Liver (tissue), 9 donors: ENCODE data around the gene PHC2. TPM values are rescaled to one million over a fixed set of nuclear protein-coding genes. Genes with fewer than 3 reads are reported as not detected.

ENCODE experiments used
- DNase-seq: peaks from one replicate; pipeline ENCODE4 v3.0.0-alpha.2; 2017; ENCODE audit warnings: low spot score
- H3K27ac ChIP-seq, 2 donors: one replicate each; pipeline ENCODE4 v1.7.0; 2013; ENCODE audit warnings: inconsistent platforms in 2 of 2, low read length in 2 of 2, control low read depth in 1 of 2, low read depth in 1 of 2, mild to moderate bottlenecking in 1 of 2
- H3K27me3 ChIP-seq, 4 donors: one replicate each; pipeline versions ENCODE4 v1.6.1 to v1.7.0; 2013; ENCODE audit warnings: low read length in 3 of 4, inconsistent platforms in 1 of 4, mild to moderate bottlenecking in 1 of 4, moderate library complexity in 1 of 4; ENCODE audit not compliant: control insufficient read depth in 4 of 4, insufficient read depth in 4 of 4
- H3K36me3 ChIP-seq, 4 donors: one replicate each; pipeline versions ENCODE4 v1.6.1 to v1.7.0; 2013; ENCODE audit warnings: low read length in 3 of 4, mild to moderate bottlenecking in 3 of 4, low read depth in 1 of 4, moderate library complexity in 1 of 4; ENCODE audit not compliant: control insufficient read depth in 4 of 4, insufficient read depth in 3 of 4
- H3K4me1 ChIP-seq, 4 donors: one replicate each; pipeline versions ENCODE4 v1.6.1 to v1.7.0; 2013; ENCODE audit warnings: low read length in 3 of 4, mild to moderate bottlenecking in 3 of 4, moderate library complexity in 1 of 4; ENCODE audit not compliant: control insufficient read depth in 4 of 4, insufficient read depth in 4 of 4
- H3K4me3 ChIP-seq, 3 donors: one replicate each; pipeline versions ENCODE4 v1.6.1 to v1.7.0; 2013; ENCODE audit warnings: low read length in 3 of 3, control low read depth in 1 of 3, low read depth in 1 of 3, mild to moderate bottlenecking in 1 of 3
- H3K9ac ChIP-seq, 2 donors: one replicate each; pipeline ENCODE4 v1.7.0; 2013; ENCODE audit warnings: low read length in 2 of 2, mild to moderate bottlenecking in 2 of 2, moderate library complexity in 2 of 2, control low read depth in 1 of 2, low read depth in 1 of 2
- H3K9me3 ChIP-seq, 4 donors: one replicate each; pipeline versions ENCODE4 v1.6.1 to v1.7.0; 2013; ENCODE audit warnings: low read length in 3 of 4; ENCODE audit not compliant: control insufficient read depth in 4 of 4
- EGR1 ChIP-seq, 2 donors: IDR thresholded peaks; 2 replicates each; pipeline ENCODE4 v1.6.1; 2016 to 2018; ENCODE audit warnings: antibody characterized with exemption in 2 of 2, low read depth in 2 of 2
- FOXA1 ChIP-seq: IDR thresholded peaks from 2 replicates; pipeline ENCODE4 v1.6.1; 2016; ENCODE audit warnings: antibody characterized with exemption
- FOXA2 ChIP-seq: IDR thresholded peaks from 2 replicates; pipeline ENCODE4 v1.6.1; 2016; ENCODE audit warnings: antibody characterized with exemption
- GABPA ChIP-seq, 2 donors: IDR thresholded peaks in 1 of 2; conservative IDR thresholded peaks in 1 of 2; 2 replicates each; pipeline ENCODE4 v1.6.1; 2016; ENCODE audit warnings: antibody characterized with exemption in 2 of 2, mild to moderate bottlenecking in 1 of 2, moderate library complexity in 1 of 2
- HNF4A ChIP-seq, 2 donors: conservative IDR thresholded peaks; 2 replicates each; pipeline ENCODE4 v1.6.1; 2016; ENCODE audit warnings: antibody characterized with exemption in 2 of 2, mild to moderate bottlenecking in 2 of 2
- HNF4G ChIP-seq: IDR thresholded peaks from 2 replicates; pipeline ENCODE4 v1.6.1; 2016; ENCODE audit warnings: antibody characterized with exemption
- JUND ChIP-seq, 2 donors: IDR thresholded peaks; 2 replicates each; pipeline ENCODE4 v1.6.1; 2016; ENCODE audit warnings: antibody characterized with exemption in 2 of 2
- NR2F2 ChIP-seq: IDR thresholded peaks from 2 replicates; pipeline ENCODE4 v1.6.1; 2016; ENCODE audit warnings: antibody characterized with exemption
- RAD21 ChIP-seq, 2 donors: IDR thresholded peaks; 2 replicates each; pipeline ENCODE4 v1.6.1; 2016; ENCODE audit warnings: antibody characterized with exemption in 2 of 2, mild to moderate bottlenecking in 2 of 2
- SP1 ChIP-seq: IDR thresholded peaks from 2 replicates; pipeline ENCODE4 v1.6.1; 2018; ENCODE audit warnings: antibody characterized with exemption, mild to moderate bottlenecking
- TAF1 ChIP-seq: conservative IDR thresholded peaks from 2 replicates; pipeline ENCODE4 v1.6.1; 2016; ENCODE audit warnings: antibody characterized with exemption, mild to moderate bottlenecking
- YY1 ChIP-seq: IDR thresholded peaks from 2 replicates; pipeline ENCODE4 v1.6.1; 2016; ENCODE audit warnings: antibody characterized with exemption, mild to moderate bottlenecking
- WGBS: extraction: QIAGEN DNeasy Blood & Tissue Kit; methylation state at CpG from one replicate; pipeline ENCODE4 v1.1.7; 2013; 5-methylcytosine and 5-hydroxymethylcytosine counted together
- polyA plus RNA-seq, 2 donors: library from polyadenylated mRNA; stranded (reverse) in 1 of 2; unstranded in 1 of 2; fragments of 200-250 nt in 1 of 2; fragments of >200 nt in 1 of 2; fragmentation: Nextera tagmentation in 1 of 2; extraction: Ambion mirVana in 1 of 2; gene quantifications; one replicate each; pipeline versions ENCODE4 v1.2.1 to v1.2.3, GENCODE V29; 2013 to 2015
- total RNA-seq, 2 donors: library from RNA; depleted of rRNA; stranded (reverse); fragments of >200 nt; gene quantifications; one replicate each; pipeline ENCODE4 v1.2.3, GENCODE V29; 2014
- TF ChIP-seq, protein P1 (sequence below): fragments of 150-350 bp; IDR thresholded peaks from 2 replicates; pipeline ENCODE4 v1.5.1; 2017; ENCODE audit warnings: improper control_type of control experiment, low read depth, low read length; ENCODE audit not compliant: missing input control
- TF ChIP-seq, protein P2 (sequence below): IDR thresholded peaks from 2 replicates; pipeline ENCODE4 v1.6.1; 2016; ENCODE audit warnings: antibody characterized with exemption, mild to moderate bottlenecking
- TF ChIP-seq, protein P3 (sequence below): IDR thresholded peaks from 2 replicates; pipeline ENCODE4 v1.6.1; 2016; ENCODE audit warnings: antibody characterized with exemption
- donor health status: healthy.
- donor health status: healthy.
- donor health status: healthy.
- donor health status: healthy.
- donor health status: healthy.

The PHC2 gene
- total and polyA plus RNA-seq, 4 donors = 19.1 to 67.8 (median 44.7) TPM

DNA sequence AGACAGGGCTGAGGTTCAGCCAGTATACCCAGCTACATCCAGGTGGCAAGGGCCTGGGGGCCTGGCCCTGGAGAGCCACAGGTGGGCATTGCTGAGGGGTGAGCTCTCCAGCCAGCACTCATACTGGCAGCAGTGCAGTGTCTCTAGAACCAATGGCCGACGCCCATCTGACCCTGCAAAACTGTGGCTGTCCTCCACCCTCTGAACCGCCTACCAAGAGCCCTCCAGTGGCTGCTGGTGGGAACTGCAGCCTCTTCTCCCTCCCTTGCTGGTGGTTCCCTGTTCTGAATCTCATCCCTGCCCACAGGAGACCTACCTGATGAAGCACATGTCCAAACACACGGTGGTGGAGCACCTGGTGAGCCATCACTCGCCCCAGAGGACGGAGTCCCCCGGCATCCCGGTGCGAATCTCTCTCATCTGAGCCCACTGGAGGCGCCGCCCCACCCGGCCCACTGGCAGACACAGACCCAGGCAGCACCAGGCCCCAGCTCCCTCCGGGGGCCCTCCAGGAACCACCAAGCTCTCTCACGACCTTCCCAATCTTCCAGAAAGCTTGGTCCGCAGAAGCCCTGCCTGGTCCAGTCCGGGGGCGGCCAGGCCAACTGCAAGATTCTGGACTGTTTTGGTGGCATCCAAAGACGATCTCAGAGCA, 132.1 kb downstream of the PHC2 start:
- Histone ChIP-seq H3K9me3 (no peaks in the 10 kb centered on the region), H3K27ac (no peak overlapping the region), H3K4me3 (no peak overlapping the region), H3K36me3 (peaks cover 0 to 6% (median 3%) of the 10 kb centered on the region in 4 donors), H3K27me3 (no peaks in the 10 kb centered on the region), H3K4me1 (peaks cover 6 to 30% (median 18%) of the 10 kb centered on the region in 4 donors), H3K9ac (no peak overlapping the region)
- peak; percentile 66 to 88 for TF ChIP-seq RAD21 (IDR thresholded peaks at IDR 0.05)
- TF ChIP-seq, protein P1, sequence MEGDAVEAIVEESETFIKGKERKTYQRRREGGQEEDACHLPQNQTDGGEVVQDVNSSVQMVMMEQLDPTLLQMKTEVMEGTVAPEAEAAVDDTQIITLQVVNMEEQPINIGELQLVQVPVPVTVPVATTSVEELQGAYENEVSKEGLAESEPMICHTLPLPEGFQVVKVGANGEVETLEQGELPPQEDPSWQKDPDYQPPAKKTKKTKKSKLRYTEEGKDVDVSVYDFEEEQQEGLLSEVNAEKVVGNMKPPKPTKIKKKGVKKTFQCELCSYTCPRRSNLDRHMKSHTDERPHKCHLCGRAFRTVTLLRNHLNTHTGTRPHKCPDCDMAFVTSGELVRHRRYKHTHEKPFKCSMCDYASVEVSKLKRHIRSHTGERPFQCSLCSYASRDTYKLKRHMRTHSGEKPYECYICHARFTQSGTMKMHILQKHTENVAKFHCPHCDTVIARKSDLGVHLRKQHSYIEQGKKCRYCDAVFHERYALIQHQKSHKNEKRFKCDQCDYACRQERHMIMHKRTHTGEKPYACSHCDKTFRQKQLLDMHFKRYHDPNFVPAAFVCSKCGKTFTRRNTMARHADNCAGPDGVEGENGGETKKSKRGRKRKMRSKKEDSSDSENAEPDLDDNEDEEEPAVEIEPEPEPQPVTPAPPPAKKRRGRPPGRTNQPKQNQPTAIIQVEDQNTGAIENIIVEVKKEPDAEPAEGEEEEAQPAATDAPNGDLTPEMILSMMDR = peak; percentile 86
- no peak for TF ChIP-seq NR2F2
- TF ChIP-seq, protein P2, sequence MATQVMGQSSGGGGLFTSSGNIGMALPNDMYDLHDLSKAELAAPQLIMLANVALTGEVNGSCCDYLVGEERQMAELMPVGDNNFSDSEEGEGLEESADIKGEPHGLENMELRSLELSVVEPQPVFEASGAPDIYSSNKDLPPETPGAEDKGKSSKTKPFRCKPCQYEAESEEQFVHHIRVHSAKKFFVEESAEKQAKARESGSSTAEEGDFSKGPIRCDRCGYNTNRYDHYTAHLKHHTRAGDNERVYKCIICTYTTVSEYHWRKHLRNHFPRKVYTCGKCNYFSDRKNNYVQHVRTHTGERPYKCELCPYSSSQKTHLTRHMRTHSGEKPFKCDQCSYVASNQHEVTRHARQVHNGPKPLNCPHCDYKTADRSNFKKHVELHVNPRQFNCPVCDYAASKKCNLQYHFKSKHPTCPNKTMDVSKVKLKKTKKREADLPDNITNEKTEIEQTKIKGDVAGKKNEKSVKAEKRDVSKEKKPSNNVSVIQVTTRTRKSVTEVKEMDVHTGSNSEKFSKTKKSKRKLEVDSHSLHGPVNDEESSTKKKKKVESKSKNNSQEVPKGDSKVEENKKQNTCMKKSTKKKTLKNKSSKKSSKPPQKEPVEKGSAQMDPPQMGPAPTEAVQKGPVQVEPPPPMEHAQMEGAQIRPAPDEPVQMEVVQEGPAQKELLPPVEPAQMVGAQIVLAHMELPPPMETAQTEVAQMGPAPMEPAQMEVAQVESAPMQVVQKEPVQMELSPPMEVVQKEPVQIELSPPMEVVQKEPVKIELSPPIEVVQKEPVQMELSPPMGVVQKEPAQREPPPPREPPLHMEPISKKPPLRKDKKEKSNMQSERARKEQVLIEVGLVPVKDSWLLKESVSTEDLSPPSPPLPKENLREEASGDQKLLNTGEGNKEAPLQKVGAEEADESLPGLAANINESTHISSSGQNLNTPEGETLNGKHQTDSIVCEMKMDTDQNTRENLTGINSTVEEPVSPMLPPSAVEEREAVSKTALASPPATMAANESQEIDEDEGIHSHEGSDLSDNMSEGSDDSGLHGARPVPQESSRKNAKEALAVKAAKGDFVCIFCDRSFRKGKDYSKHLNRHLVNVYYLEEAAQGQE = no peak
- no peak for TF ChIP-seq FOXA2
- no peak for TF ChIP-seq HNF4G
- TF ChIP-seq GABPA (IDR thresholded peaks at IDR 0.05 in 1 of 2, conservative IDR thresholded peaks at IDR 0.05 in 1 of 2) = no peak
- TF ChIP-seq SP1 = no peak
- TF ChIP-seq, protein P3, sequence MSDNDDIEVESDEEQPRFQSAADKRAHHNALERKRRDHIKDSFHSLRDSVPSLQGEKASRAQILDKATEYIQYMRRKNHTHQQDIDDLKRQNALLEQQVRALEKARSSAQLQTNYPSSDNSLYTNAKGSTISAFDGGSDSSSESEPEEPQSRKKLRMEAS = no peak
- TF ChIP-seq TAF1 = no peak
- TF ChIP-seq EGR1 (IDR thresholded peaks at IDR 0.05; ENCODE audit: low read depth in 2 of 2) = no peak
- TF ChIP-seq HNF4A (conservative IDR thresholded peaks at IDR 0.05) = no peak
- no peak for TF ChIP-seq JUND (IDR thresholded peaks at IDR 0.05)
- peak; percentile 77 for DNase-seq
- WGBS = 79% methylated on average over 18 of the region's 18 CpGs

DNA sequence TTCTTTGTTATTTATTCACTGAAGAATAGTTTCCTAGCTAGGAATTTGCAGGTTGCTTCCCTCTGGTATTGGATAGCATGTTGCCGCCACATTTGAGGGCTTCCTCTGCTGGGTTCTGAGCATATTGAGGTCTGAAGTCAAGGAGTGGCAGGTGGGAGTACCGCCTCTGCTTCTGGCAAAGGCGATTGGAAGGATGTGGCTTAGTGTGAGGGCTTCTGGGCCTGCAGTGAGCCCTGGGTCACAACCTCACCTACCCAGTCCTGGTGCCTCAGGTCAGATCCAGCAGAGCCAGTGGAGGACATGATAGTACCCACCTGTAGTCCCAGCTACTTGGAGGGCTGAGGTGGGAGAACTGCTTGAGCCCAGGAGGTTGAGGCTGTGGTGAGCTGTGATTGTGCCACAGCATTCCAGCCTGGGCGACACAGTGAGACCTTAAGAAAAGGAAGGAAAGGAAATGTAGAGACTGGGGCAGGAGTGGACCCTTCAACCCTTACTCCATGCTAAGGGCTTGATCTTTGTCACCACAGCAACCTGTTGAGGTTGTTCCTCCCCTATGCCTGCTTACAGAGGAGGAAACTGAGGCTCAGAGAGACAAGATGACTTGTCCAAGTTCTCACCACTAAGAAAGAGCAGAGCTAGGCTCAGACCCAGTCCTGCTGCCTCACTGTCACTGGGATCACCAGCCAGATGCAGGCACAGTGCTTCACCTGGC, 132.8 kb downstream of the PHC2 start:
- 90% methylated on average over 4 of the region's 4 CpGs for WGBS
- H3K27me3 ChIP-seq = no peaks in the 10 kb centered on the region
- H3K9me3 ChIP-seq = no peaks in the 10 kb centered on the region
- TF ChIP-seq, protein P1 = no peak
- no peak for TF ChIP-seq RAD21 (IDR thresholded peaks at IDR 0.05)
- no peak for TF ChIP-seq SP1
- TF ChIP-seq JUND (IDR thresholded peaks at IDR 0.05) = no peak
- no peak for TF ChIP-seq YY1
- no peak for TF ChIP-seq HNF4G
- no peak for TF ChIP-seq HNF4A (conservative IDR thresholded peaks at IDR 0.05)
- TF ChIP-seq TAF1 = no peak
- no peak for TF ChIP-seq EGR1 (IDR thresholded peaks at IDR 0.05; ENCODE audit: low read depth in 2 of 2)
- no peak for TF ChIP-seq FOXA1
- TF ChIP-seq, protein P3 = no peak
- peaks cover 6 to 30% (median 18%) of the 10 kb centered on the region in 4 donors for H3K4me1 ChIP-seq
- H3K36me3 ChIP-seq = peaks cover 0 to 9% (median 5%) of the 10 kb centered on the region in 4 donors
- no peak overlapping the region for H3K27ac ChIP-seq
- no peak for DNase-seq
- no peak overlapping the region for H3K9ac ChIP-seq
- no peak overlapping the region for H3K4me3 ChIP-seq
